Inferior parietal cortex (tissue), 1 donor: ENCODE measurements around the gene ZDHHC22.

Source experiments
- DNase-seq: peaks from one replicate; pipeline ENCODE4 v3.0.0-alpha.2; 2016; ENCODE audit errors: extremely low spot score

The ZDHHC22 gene

DNA sequence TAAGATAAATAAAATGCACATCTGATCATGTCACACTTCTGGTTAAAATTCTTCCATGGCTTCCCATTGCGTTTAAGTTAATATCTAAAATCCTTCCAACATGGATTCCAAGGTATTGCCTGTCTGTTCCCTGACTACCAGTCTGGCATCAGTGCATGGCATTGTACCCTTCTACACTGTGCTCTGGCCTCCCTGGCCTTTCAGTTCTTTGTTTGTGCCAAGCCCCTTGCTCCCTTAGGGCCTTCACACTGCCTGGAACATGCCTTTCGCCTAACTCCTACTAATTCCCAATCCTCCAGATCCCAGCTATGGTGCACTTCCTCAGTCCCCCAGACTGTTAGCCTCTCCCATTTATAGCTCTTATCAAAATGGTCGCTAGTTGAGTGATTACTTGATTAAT lies 37.2 kb downstream of the ZDHHC22 start:
- peak; percentile 24 for DNase-seq

DNA sequence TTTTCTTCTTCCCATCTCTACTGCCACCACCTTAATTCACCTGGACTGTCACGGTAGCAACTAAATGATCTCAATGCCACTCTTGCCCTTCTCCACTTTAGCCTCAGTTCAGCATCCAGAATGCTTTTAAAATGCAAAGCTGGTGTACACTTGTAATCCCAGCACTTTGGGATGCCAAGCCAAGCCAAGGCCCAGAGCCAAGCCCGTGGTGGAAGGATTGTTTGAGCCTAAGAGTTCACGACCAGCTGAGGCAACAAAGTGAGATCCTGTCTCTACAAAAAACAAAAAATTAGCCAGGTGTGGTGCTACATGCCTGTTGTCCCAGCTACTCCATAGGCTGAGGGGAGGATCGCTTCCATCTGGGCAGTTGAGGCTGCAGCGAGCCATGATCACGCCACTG lies 37.6 kb downstream of the ZDHHC22 start:
- peak; percentile 23 for DNase-seq

DNA sequence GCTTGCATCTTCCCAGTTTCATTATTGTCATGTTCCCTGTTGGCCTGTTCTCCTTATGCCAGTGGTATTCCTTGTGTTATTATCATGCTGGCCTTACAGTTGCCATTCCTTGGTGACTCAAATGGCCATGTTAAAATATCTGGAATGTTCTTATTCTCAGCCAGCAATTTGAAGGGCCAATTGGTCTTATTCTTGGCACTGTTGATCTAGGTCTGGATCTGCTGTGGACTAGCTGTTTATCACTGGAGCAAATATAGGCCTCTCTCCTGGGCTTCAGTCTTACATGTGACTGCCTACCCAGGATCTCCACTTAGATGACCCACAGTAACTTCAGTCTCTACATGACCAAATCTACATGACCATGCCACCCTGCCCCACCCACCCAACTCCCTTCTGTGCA lies 38.1 kb downstream of the ZDHHC22 start:
- no peak for DNase-seq

DNA sequence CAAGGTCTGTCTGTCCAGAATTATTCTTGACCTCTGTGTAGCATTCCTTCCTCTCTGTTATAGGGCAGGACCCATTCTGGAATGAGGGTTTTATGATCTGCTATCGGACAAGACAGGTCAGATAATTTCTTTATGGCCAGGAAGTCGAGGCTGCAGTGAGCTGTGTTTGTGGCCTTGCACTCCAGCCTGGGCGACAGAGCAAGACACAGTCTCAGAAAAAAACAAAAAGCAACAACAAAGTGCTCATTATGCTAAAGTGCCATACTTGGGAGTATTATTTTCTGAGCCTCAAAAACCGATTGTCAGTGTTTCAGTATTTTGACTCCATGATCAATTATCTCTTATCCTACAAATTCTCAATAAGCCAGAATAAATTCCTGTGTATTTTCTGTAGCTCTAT lies 39.4 kb downstream of the ZDHHC22 start:
- peak; percentile 67 for DNase-seq

DNA sequence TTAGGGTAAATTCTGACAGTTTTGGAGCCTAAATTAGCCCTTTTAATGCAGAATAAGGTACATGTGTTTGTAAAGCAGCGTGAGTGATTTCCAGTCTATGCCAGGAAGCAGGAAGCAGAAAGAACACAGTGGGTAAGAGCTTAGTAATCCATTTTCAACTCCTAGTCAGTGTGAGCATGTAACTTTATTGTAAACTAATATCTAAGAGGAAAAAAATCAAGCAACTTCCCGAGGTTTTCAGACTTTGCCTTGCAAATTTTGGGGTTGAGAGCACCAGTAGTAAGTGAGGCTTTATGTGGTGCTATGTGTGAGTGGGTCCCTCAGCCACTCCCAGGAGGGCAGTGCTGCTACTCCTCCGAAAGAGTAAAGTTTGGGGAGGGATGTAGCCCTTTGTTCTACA lies 40.6 kb downstream of the ZDHHC22 start:
- DNase-seq: peak; percentile 43

DNA sequence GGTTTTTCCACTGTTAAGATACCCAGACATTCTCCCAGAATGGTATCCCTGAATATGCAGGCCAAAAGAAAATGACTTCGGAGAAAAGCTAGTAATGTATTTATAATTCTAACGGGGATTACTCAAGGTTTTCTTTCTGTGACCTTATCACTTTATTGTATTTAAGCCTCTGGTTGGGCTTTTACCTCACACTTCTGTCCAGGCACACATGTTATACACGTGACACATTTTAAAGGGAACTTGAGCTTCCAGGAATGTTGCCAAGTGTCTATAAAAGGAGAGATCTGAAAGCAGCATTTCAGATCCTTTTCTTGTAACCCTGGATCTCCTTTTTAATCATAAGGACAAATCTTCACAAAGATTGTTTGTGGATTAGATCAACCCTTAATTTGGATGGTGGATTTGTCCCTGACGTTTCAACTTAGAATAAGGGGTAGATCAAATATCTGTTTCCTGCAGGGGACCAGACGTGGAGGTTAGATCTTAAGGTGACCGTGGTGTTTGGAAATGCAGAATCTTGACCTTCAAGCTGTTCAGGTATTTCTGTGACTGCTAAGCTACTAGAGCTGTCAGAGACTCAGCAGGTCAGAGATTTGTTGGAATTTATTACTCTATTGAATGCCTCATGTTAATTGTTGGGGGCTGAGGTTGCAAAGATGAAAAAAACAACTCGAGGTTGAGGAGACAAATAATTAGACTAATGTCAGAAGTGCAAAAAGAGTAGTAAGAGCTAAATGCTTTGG lies 42.0 kb downstream of the ZDHHC22 start:
- peak; percentile 83 for DNase-seq

DNA sequence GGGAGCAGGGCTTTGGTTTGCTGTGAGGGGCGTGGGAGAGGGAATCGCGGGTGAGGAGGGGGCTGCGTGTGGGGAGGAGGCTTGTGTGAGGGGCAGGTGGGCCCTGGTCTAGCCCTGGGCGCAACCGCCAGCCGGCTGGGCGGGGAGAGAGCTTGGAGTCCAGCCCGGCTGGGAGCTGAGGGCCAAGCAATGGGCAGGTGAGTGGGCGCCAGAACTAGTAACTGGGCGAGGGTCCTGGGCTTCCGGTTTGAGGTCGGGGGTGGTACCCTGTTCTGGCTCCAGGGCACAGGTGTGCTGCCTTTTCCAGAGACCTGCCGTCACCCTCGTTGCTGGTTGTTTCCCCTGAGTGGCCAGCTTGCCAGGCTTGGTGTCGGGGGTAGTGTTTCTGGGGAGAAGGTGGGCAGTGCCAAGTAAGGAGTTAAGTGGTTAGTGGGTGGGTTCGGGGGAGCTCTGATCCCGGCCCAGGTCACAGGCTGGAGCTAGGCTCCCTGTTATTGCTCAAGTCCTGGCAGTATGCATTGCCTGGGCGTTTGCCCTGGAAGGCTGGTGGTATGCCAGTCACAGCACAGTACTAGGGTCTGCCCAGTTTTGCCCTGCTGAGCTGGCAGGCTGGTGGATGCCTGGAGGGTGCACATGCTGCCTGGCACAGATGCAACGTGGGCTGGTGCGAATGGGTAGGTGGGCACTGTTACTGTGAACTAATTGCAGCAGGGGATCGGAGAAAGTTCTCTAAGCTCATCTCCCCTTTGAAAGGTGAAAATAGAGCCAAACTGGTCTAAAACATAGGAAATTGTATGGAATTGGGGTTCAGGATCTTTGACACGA lies 42.9 kb downstream of the ZDHHC22 start:
- peak; percentile 59 for DNase-seq

DNA sequence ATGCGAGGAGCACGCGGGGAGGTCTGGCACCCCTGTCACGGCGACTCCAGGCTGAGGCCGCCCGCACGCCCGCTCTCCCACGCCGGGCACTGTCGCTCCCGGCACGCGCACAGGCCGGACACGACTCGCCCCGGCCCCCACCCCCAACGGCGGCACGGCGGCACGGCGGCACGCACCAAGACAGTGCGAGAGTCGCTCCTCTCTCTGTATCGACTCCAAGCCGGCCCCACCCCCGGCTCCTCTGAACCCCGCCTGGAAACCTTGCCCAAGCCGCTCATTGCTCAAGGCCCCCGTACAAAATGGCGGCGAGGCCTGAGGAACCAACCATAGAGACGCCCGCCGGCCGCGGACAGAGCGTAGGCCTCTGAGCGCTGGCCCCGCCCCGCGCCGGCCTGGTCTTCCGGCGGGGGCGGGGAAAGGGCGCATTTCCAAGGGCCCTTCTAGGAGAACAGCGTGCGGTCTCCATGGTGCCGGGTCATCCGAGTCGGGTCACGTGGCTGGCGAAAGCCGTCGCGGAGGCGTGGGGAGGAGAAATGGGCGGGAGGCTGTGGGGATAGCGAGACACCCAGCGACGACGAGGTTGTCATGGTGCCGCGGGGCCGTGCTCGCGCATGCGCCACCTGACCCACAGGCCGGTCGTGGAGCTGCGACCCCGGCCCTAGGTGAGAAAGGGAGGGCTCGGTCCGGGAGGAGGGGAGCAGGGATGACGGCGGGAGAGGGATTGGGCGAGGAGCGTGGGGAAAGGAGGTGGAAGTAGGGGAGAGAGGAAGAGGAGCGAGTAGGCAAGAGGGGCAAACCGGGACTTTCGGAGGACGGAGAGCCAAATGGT lies 43.7 kb downstream of the ZDHHC22 start, which contains the start of gene CIPC:
Gene CIPC, plus strand, starts transcription at position 559 of the 829 bp plus-strand sequence. CDS start 7,451 bp downstream, outside the sequence.
- peak; percentile 98 for DNase-seq

DNA sequence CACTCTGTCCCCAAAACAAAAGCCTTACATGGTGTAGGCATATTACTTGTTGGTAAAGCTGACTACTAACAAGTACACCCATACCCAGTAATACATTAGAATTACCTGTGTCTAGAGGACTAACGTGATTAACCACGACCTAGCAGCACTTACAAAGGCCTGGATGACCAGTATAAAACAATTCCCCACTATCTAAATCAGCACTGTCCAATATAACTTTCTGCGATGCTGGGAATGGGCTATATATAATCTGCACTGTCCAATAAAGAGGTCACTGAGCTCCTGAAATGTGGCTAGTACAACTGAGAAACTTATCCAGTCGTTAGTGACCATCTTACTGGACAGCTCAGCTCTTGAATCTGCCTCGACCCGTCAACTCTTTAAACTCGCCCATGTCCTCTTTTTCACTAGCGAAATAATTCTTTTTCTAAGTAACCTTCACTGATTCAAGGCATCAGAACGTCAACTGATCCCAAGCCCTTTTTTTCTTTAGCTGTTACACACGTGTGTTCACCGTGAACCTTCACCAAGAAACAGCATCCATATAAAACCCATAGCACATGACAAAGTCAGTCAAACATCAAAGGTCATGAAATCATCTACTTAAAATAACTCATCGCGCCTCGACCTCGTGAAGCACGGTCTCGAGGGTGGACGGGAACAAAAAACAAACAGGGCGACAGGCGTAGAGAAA lies 44.4 kb downstream of the ZDHHC22 start:
- DNase-seq: no peak

DNA sequence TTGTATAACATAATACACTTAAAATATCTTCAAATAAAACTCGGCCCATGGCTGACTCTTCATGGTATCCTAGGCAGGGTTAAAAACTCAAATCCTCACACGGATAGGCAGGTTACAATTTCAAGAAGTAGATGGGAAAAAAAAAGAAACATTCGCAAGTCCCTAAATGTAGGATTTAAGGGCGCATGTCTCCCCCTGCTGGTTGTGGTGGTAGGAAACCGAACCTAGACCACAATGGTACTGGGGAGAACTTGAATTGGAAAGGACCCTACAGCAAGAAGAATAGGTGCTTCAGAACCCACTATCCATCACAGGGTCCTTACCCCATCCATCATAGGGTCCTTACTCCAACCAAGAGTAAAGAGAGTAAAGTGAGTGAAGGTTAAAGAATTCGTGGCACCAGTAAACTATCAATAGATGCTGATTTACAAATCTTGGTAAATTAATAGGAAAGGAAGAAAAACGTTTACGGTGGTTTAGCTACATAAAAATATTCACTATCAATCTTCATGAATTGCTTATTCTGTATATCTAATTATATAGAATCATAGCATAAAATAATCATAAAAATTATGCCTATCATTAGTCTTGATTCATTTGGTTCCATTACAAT lies 46.8 kb downstream of the ZDHHC22 start:
- peak; percentile 90 for DNase-seq

DNA sequence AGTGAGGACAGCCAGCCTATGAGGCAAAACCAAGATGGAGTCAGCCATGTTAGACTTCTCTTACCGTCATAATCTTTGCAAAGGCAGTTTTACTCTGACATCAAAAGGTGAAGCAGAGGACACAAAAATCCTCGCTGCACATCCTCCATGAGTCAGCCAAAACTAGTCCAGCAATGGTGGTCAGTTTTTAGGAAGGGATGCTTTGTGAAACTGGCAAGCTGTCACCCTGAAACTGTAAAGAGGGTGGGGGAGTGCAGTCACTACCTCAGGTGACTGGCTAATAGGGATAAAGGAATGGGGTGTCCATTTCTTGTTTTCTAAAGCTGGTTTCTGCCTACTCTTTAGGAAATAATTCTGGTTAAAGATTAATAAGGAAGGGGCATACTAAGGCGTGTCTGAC lies 48.9 kb downstream of the ZDHHC22 start:
- no peak for DNase-seq

DNA sequence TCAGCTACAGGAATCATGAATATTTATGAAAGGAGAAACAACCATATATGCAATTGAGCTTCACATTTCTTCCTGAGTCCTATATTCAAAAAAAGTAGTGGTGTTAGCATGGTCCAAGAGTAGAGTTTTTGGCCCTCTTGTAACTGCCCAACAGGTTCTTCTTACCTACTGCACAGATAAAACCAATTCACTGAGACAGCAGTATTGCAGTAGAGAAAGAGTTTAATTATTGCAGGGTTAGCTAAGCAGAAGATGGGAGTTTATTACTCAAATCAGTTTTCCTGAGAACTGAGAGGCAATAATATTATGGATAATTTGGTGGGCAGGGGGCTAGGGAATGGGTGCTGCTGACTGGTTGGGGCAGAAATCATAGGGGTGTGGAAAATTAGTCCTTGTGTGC lies 50.1 kb downstream of the ZDHHC22 start:
- DNase-seq: no peak

DNA sequence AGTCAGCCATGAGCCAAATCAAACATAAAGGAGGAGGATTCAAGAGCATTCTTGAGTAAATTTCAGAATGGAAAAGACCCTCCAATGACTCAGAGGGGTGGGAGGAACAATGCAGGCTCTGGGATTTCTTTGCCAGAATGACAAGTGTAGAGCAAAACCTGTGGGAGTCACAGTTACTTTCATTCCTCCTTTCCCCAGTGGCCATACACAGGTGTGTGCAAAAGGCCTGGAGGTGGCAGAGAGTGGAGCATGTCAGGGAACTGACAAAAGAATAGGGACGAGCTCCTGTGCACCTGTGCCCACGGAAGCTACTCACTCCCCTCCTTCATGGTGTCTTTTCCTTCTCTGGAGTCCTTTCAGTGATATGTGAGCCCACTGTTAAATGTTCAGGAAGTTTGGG lies 52.9 kb downstream of the ZDHHC22 start:
- DNase-seq: no peak

DNA sequence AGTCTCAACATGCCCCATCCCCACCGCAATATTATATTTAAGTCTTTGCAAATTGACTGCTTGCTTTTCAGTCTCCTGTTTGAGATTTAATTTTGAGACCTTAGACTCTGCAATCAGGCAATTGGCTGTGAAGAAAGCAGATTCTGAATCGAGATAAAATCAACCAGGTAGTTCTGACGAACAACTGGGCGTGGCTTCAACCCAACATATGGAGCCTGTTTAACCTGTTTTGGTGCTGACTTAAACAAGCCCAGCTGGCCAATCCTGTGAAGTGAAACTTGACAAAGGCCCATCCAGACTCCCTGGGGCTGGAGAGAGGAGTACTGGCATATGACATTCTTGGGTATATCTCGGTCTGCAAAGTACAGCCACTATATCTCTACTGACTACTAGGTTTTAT lies 53.4 kb downstream of the ZDHHC22 start:
- DNase-seq: no peak

DNA sequence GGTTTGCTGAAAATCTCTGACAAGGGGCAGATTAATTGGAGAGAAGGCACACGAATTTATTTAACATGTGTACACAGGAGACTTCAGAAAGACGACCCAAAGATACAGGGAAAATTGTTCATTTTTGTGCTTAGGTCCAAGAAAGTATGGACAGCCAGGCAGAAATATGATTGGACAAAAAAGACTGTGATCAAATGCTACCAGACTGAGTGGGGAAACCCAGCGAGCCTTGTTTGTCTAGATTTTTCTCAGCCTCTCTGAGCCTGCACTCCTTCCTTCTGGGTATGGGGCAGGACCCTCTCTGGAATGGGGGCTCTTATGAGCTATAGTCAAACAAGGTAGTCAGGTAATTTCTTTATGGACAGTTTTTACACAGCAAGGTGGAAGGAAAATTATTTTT lies 54.0 kb downstream of the ZDHHC22 start:
- no peak for DNase-seq

DNA sequence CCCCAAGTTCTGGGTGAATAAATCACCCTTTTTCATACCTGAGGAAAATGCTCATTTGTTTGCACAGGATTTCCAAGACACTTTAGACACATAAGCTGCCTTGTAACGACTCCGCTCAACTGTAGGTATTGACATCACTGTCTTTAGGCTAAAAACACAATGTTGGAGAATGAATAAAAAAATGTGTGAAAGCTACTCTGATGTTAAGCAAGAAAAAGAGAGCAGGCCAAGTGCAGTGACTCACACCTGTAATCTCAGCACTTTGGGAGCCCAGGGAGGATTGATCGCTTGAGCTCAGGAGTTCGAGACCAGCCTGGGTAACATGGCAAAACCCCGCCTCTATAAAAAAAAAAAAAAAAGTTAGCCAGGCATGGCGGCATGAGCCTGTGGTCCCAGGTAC lies 54.6 kb downstream of the ZDHHC22 start:
- DNase-seq: no peak

DNA sequence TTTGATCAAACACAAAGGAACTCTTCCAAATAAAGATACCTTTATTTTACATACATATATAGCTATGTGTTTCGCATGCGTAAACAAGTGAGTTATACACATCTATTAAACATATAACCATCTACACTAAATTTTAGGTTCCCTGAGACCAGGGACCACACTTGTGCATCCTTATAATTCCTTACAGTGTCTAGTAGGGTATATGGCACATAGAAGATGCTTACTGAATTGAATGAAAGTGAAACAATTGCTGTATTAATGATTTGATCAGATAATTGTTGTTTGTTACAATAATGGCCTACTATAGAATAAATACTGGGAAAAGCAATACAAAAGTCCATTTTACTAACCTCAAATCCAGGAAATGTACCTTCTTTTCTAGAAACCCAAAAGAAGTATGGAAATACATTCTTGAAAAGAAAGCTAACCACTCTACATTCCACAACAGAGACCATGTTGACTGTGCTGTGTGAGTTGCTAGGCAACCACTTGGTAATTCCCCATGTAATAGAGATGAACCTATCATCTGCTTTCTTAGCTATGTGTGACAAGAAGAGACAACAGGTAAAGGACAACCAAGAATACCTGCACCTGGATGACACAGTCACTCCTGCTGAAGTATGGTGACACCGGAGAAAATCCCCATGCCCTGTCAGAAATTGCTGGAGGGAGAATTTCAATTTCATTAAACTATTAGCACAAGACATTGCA lies 55.4 kb downstream of the ZDHHC22 start:
- no peak for DNase-seq

DNA sequence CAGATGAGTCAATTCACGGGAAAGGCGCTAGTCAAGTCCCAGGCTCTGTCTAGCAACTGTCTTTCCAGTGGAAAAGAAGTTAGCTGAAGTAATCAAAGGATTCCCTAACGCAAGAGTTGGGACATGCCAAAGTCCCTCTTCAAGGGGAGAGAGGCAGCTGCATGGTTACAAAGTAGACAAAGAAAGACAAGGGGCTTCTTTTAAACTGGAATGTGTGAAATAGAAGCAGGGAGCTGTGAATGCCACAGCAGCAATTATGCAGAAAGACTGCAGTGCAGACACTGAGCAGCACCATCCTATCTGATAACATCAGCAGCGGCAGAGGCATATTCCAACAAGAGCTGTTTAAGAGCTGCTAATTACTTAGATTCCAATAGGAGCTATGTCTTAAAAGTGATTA lies 56.1 kb downstream of the ZDHHC22 start:
- no peak for DNase-seq

DNA sequence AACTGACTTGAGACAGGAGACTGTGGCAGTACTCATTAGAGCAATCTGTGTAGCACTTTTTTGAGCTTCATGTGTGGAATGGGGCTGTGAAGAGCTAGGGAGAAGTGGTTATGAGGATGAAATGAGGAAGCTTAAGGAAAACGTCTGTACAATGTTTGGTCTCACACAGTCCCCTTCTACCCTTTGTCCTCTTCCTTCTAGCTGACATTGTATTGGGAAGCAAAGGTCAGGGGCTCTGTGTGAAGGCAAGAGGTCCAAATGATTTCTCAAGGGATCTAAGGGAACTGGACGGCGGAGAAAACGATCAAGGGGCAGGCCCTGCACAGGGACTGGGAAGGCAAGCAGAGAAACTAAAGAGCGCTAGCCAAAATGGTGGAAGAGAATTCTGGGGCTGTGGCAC lies 56.6 kb downstream of the ZDHHC22 start:
- no peak for DNase-seq

DNA sequence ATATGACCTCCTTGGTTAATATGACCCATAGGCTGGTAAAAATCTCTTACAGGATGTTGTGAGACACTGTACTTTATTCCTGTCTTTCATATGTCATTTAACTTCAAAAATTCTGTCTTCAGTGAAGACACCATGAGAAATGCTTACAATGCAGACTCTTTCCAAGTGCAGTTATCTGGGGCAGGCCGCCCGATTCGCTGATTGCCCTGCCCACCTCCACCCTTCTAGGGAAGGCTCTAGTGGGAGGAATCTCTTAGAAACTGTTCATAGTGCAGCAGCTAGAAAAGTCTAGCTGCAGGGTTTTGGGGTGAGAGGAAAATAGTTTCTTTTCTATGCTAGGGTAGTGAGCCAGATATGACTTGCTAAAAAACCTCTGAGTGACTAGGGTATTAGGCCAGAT lies 58.5 kb downstream of the ZDHHC22 start:
- no peak for DNase-seq

DNA sequence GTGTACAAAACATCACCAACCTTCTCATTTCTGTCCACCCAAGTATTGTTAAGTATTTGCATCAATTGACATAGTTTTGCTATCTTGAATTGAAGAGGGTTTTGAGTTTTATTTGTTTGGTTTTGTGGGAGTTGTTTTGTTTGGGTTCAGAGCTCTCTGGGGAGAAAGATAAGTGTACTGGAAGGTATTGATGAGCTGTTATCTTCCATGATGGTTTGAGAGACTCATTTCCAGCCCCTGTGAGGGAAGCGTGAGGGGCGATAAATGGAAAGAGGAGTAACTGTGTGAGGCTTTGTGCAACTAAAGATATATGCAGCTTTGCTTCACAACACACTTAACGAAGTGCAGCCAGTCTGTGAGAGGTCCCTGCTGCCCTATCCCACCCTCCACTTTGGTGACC lies 59.2 kb downstream of the ZDHHC22 start:
- DNase-seq: no peak
